ENCODE results near the gene TTC16. TPM values are rescaled to one million over a fixed set of nuclear protein-coding genes. Genes with fewer than 3 reads are reported as not detected.

TTC16 gene
- total RNA-seq, 1 donor from 2014 or later, result not detected

DNA sequence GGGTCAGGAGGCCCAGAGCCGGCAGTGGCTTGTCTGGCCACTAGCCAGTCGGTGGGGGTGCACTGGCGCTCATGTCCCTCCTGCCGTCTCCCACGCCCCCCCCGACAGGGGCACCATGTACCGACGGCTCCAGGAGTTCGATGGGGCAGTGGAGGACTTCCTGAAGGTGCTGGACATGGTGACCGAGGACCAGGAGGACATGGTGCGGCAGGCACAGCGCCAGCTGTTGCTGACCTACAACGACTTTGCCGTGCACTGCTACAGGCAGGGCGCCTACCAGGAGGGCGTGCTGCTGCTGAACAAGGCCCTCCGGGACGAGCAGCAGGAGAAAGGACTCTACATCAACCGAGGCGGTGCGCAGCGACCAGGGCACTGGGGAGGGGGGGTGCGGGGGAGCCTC lies 8.1 kb downstream of the TTC16 start:
- no peak overlapping the region for H3K27ac Mint-ChIP-seq

DNA sequence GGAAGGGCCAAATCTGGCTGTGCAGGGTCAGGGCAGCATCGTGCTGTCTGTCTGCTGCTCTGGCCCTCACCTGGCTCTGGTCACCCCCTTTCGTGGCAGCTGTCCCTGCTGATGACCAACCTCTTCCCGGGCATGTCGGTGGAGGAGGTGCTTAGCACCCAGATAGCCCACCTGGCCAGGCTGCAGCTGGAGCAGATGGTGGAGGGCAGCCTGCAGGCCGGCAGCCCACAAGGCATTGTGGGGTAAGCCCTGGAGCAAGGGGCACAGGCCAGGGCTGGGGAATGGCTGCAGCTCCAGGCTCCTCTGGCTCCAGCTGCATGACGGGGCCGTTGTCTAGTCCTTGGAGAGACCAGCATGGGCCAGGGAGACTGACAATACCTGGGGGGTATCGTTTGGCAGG lies 11.0 kb downstream of the TTC16 start:
- Histone ChIP-seq H3K36me3 (no peaks in the 10 kb centered on the region), H3K9ac (no peak overlapping the region), H3K4me2 (no peak overlapping the region), H4K20me1 (ENCODE audit: low read depth) (no peaks in the 10 kb centered on the region), H3K79me2 (ENCODE audit: low read depth) (no peaks in the 10 kb centered on the region), H2AFZ (replicated peaks) (no peak overlapping the region), H3K27me3 (no peaks in the 10 kb centered on the region), H3K27ac (no peak overlapping the region), H3K9me3 (ENCODE audit: low read depth) (no peaks in the 10 kb centered on the region), H3F3A (ENCODE audit: low read depth) (peaks cover 7% of the 10 kb centered on the region), H3K4me3 (no peak overlapping the region), H3K4me1 (no peaks in the 10 kb centered on the region)
- Mint-ChIP-seq H3K36me3 (no peaks in the 10 kb centered on the region), H3K4me1 (no peaks in the 10 kb centered on the region), H3K27ac (no peak overlapping the region), H3K9me3 (no peaks in the 10 kb centered on the region), H3K27me3 (ENCODE audit: insufficient read depth, low read depth) (peaks cover 3% of the 10 kb centered on the region), H3K4me3 (no peak overlapping the region)
- DNase-seq (ENCODE audit: low spot score), result no peak
- TF ChIP-seq EZH2 (IDR thresholded peaks at IDR 0.05) (no peak), EZH2phosphoT487 (IDR thresholded peaks at IDR 0.05) (no peak)
- TF ChIP-seq, protein P1, sequence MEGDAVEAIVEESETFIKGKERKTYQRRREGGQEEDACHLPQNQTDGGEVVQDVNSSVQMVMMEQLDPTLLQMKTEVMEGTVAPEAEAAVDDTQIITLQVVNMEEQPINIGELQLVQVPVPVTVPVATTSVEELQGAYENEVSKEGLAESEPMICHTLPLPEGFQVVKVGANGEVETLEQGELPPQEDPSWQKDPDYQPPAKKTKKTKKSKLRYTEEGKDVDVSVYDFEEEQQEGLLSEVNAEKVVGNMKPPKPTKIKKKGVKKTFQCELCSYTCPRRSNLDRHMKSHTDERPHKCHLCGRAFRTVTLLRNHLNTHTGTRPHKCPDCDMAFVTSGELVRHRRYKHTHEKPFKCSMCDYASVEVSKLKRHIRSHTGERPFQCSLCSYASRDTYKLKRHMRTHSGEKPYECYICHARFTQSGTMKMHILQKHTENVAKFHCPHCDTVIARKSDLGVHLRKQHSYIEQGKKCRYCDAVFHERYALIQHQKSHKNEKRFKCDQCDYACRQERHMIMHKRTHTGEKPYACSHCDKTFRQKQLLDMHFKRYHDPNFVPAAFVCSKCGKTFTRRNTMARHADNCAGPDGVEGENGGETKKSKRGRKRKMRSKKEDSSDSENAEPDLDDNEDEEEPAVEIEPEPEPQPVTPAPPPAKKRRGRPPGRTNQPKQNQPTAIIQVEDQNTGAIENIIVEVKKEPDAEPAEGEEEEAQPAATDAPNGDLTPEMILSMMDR (IDR thresholded peaks at IDR 0.05), result no peak

More for the DNA sequence above, 8.1 kb downstream of the TTC16 start:
- no peaks in the 10 kb centered on the region for H3K9me3 ChIP-seq (ENCODE audit: low read depth)
- H2AFZ ChIP-seq (replicated peaks), result peak overlapping the region; percentile 83
- H3K27me3 ChIP-seq, result no peaks in the 10 kb centered on the region
- no peak for DNase-seq (ENCODE audit: low spot score)
- no peaks in the 10 kb centered on the region for H3K36me3 ChIP-seq
- no peak overlapping the region for H3K4me2 ChIP-seq
- H3K9ac ChIP-seq, result no peak overlapping the region
- peaks cover 7% of the 10 kb centered on the region for H3K27me3 Mint-ChIP-seq (ENCODE audit: insufficient read depth, low read depth)
- no peak overlapping the region for H3K27ac ChIP-seq
- no peak overlapping the region for H3K4me3 Mint-ChIP-seq
- no peaks in the 10 kb centered on the region for H3K9me3 Mint-ChIP-seq
- H4K20me1 ChIP-seq (ENCODE audit: low read depth), result no peaks in the 10 kb centered on the region
- H3K36me3 Mint-ChIP-seq, result no peaks in the 10 kb centered on the region
- TF ChIP-seq EZH2phosphoT487 (IDR thresholded peaks at IDR 0.05), result no peak
- TF ChIP-seq, protein P1 (IDR thresholded peaks at IDR 0.05), result no peak
- TF ChIP-seq EZH2 (IDR thresholded peaks at IDR 0.05), result no peak
- no peak overlapping the region for H3K4me3 ChIP-seq
- peaks cover 7% of the 10 kb centered on the region for H3F3A ChIP-seq (ENCODE audit: low read depth)
- H3K79me2 ChIP-seq (ENCODE audit: low read depth), result no peaks in the 10 kb centered on the region
- H3K4me1 Mint-ChIP-seq, result no peaks in the 10 kb centered on the region
- no peaks in the 10 kb centered on the region for H3K4me1 ChIP-seq

DNA sequence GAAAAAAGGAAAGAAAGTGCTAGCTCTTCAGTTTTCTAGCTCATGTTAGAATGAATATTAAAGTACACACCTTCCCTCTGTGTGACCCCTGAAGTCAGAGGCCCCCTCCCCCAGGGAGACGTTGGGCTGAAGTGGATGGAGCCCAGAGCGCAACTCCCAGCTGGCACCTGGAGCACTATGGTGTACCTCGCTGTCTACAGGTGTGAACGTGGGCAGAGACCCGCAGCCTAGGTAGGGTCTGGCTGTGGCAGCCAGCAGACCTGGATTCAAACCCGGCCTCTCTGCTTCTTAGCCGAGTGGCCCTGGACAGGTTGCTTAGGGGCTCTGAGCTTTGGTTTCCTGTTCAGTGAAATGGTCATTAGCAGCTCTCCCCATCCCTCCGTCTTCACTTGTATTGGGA lies 12.9 kb downstream of the TTC16 start:
- Histone ChIP-seq H3K4me2 (no peak overlapping the region), H4K20me1 (ENCODE audit: low read depth) (no peaks in the 10 kb centered on the region), H3K36me3 (no peaks in the 10 kb centered on the region), H3K9me3 (ENCODE audit: low read depth) (no peaks in the 10 kb centered on the region), H3K4me3 (no peak overlapping the region), H3K79me2 (ENCODE audit: low read depth) (no peaks in the 10 kb centered on the region), H3K27ac (no peak overlapping the region), H3F3A (ENCODE audit: low read depth) (peaks cover 7% of the 10 kb centered on the region), H3K4me1 (no peaks in the 10 kb centered on the region), H2AFZ (replicated peaks) (no peak overlapping the region), H3K9ac (no peak overlapping the region), H3K27me3 (no peaks in the 10 kb centered on the region)
- no peak overlapping the region for H3K4me3 Mint-ChIP-seq
- DNase-seq (ENCODE audit: low spot score), result no peak
- H3K9me3 Mint-ChIP-seq, result no peaks in the 10 kb centered on the region
- H3K27me3 Mint-ChIP-seq (ENCODE audit: insufficient read depth, low read depth), result peaks cover 2% of the 10 kb centered on the region
- peaks cover 7% of the 10 kb centered on the region for H3K4me1 Mint-ChIP-seq
- TF ChIP-seq EZH2 (IDR thresholded peaks at IDR 0.05) (no peak), EZH2phosphoT487 (IDR thresholded peaks at IDR 0.05) (no peak)
- TF ChIP-seq, protein P1 (IDR thresholded peaks at IDR 0.05), result no peak
- H3K36me3 Mint-ChIP-seq, result no peaks in the 10 kb centered on the region
- no peak overlapping the region for H3K27ac Mint-ChIP-seq
